Measurements from ENCODE around the gene ADIPOR2. TPM values are rescaled to one million over a fixed set of nuclear protein-coding genes. Genes with fewer than 3 reads are reported as not detected.

ADIPOR2 gene
- total RNA-seq, 1 experiment from 2014 or later: 45.3 TPM

DNA sequence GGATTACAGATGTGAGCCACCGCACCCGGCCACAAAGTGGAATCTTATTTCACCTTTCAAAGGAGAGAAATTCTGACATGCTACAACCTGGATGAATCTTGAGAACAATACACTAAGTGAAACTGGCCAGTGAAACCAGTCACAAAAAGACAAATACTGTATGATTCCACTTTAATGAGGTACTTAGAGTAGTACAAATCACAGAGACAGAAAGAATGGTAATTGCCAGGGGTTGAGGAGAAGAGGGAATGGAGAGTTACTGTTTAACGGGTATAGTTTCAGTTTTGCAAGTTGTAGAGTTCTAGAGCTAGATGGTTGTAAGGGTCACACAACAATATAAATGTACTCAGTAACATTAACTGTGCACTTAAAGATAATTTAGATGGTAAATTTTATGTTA lies 33.4 kb downstream of the ADIPOR2 start:
- Histone ChIP-seq H2BK5ac (ENCODE audit: insufficient read length, low read length) (no peak overlapping the region), H3K4me1 (ENCODE audit: insufficient read depth, low read length) (no peaks in the 10 kb centered on the region), H3K18ac (ENCODE audit: insufficient read length, low read depth, low read length) (no peak overlapping the region), H2BK12ac (ENCODE audit: insufficient read length, low read depth, low read length) (no peak overlapping the region), H3K4ac (ENCODE audit: low read depth, low read length) (no peak overlapping the region), H2AK5ac (ENCODE audit: insufficient read length, low read length) (no peak overlapping the region), H3K79me1 (ENCODE audit: insufficient read depth, low read depth, low read length, poor library complexity, severe bottlenecking) (peaks cover 7% of the 10 kb centered on the region), H3K27me3 (ENCODE audit: insufficient read depth, low read length) (no peaks in the 10 kb centered on the region), H3K27ac (ENCODE audit: insufficient read length, low read depth, low read length) (no peak overlapping the region), H3K23ac (ENCODE audit: insufficient read length, low read depth, low read length) (no peak overlapping the region), H3K79me2 (ENCODE audit: insufficient read depth, low read length) (peaks cover 8% of the 10 kb centered on the region; the same call in 1 of the 2 replicates), H3K4me2 (ENCODE audit: insufficient read depth, insufficient read length, low read length) (no peak overlapping the region), H3K56ac (ENCODE audit: insufficient read length, low read depth, low read length) (no peak overlapping the region), H4K8ac (replicated peaks; ENCODE audit: insufficient read length, low read depth, low read length) (no peak overlapping the region), H3K9me3 (ENCODE audit: control insufficient read depth, low read depth, low read length) (no peaks in the 10 kb centered on the region), H2BK120ac (ENCODE audit: low read depth, low read length, poor library complexity, severe bottlenecking) (no peak overlapping the region), H2BK20ac (ENCODE audit: low read depth, low read length, poor library complexity, severe bottlenecking) (no peak overlapping the region), H2BK15ac (ENCODE audit: low read depth, low read length) (no peak overlapping the region), H3K9ac (ENCODE audit: extremely low read depth, insufficient read length, low read length) (no peak overlapping the region), H3K23me2 (ENCODE audit: insufficient read length, low read depth, low read length, poor library complexity, severe bottlenecking) (no peaks in the 10 kb centered on the region), H4K91ac (ENCODE audit: insufficient read length, low read depth, low read length) (no peak overlapping the region), H3T11ph (ENCODE audit: low read length) (no peak overlapping the region), H2AFZ (ENCODE audit: low read length) (no peak overlapping the region), H4K20me1 (ENCODE audit: control insufficient read depth, insufficient read depth, insufficient read length) (no peaks in the 10 kb centered on the region), H4K5ac (ENCODE audit: insufficient read length, low read depth, low read length) (no peak overlapping the region), H3K14ac (ENCODE audit: insufficient read depth, low read length) (no peak overlapping the region)
- WGBS (ENCODE audit: extremely low coverage, insufficient read length, low lambda C conversion rate): no CpG with 5 or more reads among the region's 3 CpGs
- H3K36me3 Mint-ChIP-seq (ENCODE audit: insufficient read depth in 1 of 3, low read depth in 3 of 3): peaks cover 13 to 25% (median 24%) of the 10 kb centered on the region in 3 experiments; a peak in 6 of 7 replicates
- peaks cover 9% of the 10 kb centered on the region in 2 experiments for H3K9me3 Mint-ChIP-seq
- no peaks in the 10 kb centered on the region for H3K27me3 Mint-ChIP-seq (ENCODE audit: low read depth)
- no peak overlapping the region; a peak in 1 of 7 replicates for H3K27ac Mint-ChIP-seq
- TF ChIP-seq, protein P1, sequence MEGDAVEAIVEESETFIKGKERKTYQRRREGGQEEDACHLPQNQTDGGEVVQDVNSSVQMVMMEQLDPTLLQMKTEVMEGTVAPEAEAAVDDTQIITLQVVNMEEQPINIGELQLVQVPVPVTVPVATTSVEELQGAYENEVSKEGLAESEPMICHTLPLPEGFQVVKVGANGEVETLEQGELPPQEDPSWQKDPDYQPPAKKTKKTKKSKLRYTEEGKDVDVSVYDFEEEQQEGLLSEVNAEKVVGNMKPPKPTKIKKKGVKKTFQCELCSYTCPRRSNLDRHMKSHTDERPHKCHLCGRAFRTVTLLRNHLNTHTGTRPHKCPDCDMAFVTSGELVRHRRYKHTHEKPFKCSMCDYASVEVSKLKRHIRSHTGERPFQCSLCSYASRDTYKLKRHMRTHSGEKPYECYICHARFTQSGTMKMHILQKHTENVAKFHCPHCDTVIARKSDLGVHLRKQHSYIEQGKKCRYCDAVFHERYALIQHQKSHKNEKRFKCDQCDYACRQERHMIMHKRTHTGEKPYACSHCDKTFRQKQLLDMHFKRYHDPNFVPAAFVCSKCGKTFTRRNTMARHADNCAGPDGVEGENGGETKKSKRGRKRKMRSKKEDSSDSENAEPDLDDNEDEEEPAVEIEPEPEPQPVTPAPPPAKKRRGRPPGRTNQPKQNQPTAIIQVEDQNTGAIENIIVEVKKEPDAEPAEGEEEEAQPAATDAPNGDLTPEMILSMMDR (conservative IDR thresholded peaks at IDR 0.05): no peak
- no peak overlapping the region for H3K4me3 Mint-ChIP-seq
- DNase-seq: no peak
- H3K4me1 Mint-ChIP-seq: peaks cover 14 to 16% of the 10 kb centered on the region in 2 experiments
